ENCODE measurements around the gene CCDC196.
"Not testable (repeated sequence)": the region's sequence is repeated elsewhere in the genome, so short reads cannot be mapped to it uniquely, and the experiment has no call there.

CCDC196 gene

GRCh38 chr14:66495218-66496098 is 9.3 kb downstream of the CCDC196 start:
- peak; percentile 66 for DNase-seq (ENCODE audit: low spot score)

GRCh38 chr14:66496188-66496807 is 10.1 kb downstream of the CCDC196 start:
- DNase-seq (ENCODE audit: low spot score) = no peak

GRCh38 chr14:66496911-66497310 is 10.7 kb downstream of the CCDC196 start:
- no peak for DNase-seq (ENCODE audit: low spot score)

GRCh38 chr14:66498311-66498710 is 12.1 kb downstream of the CCDC196 start:
- no peak for DNase-seq (ENCODE audit: low spot score)

- no peak for DNase-seq (ENCODE audit: low spot score)
Measured at GRCh38 chr14:66501592-66501991, 15.4 kb downstream of the CCDC196 start.

GRCh38 chr14:66502836-66503235 is 16.7 kb downstream of the CCDC196 start:
- not testable (repeated sequence) for DNase-seq (ENCODE audit: low spot score)

- no peak for DNase-seq (ENCODE audit: low spot score)
Measured at GRCh38 chr14:66503532-66503931, 17.4 kb downstream of the CCDC196 start.

GRCh38 chr14:66507181-66507721 is 21.1 kb downstream of the CCDC196 start:
- no peak for DNase-seq (ENCODE audit: low spot score)

GRCh38 chr14:66507722-66508546 is 21.8 kb downstream of the CCDC196 start, which contains the start of gene GPHN:
Gene GPHN, plus strand, starts transcription at chr14:66508147.
- DNase-seq (ENCODE audit: low spot score) = peak; percentile 94

GRCh38 chr14:66508547-66508845 is 22.3 kb downstream of the CCDC196 start:
- DNase-seq (ENCODE audit: low spot score) = no peak

GRCh38 chr14:66508846-66509621 is 22.9 kb downstream of the CCDC196 start:
- DNase-seq (ENCODE audit: low spot score) = peak; percentile 64

GRCh38 chr14:66509874-66510273 is 23.7 kb downstream of the CCDC196 start:
- no peak for DNase-seq (ENCODE audit: low spot score)

GRCh38 chr14:66511849-66512248 is 25.7 kb downstream of the CCDC196 start:
- DNase-seq (ENCODE audit: low spot score) = no peak

- no peak for DNase-seq (ENCODE audit: low spot score)
Measured at GRCh38 chr14:66514213-66514612, 28.0 kb downstream of the CCDC196 start.

- no peak for DNase-seq (ENCODE audit: low spot score)
Measured at GRCh38 chr14:66530526-66530925, 44.4 kb downstream of the CCDC196 start.

- peak; percentile 16 for DNase-seq (ENCODE audit: low spot score)
Measured at GRCh38 chr14:66539034-66539433, 52.9 kb downstream of the CCDC196 start.

GRCh38 chr14:66540038-66540437 is 53.9 kb downstream of the CCDC196 start:
- no peak for DNase-seq (ENCODE audit: low spot score)

- no peak for DNase-seq (ENCODE audit: low spot score)
Measured at GRCh38 chr14:66541627-66542026, 55.5 kb downstream of the CCDC196 start.

- no peak for DNase-seq (ENCODE audit: low spot score)
Measured at GRCh38 chr14:66543996-66544395, 57.8 kb downstream of the CCDC196 start.

GRCh38 chr14:66545191-66545590 is 59.0 kb downstream of the CCDC196 start:
- not testable (repeated sequence) for DNase-seq (ENCODE audit: low spot score)

GRCh38 chr14:66545751-66546150 is 59.6 kb downstream of the CCDC196 start:
- DNase-seq (ENCODE audit: low spot score) = not testable (repeated sequence)
